ENCODE data around the gene SNRK. TPM values are rescaled to one million over a fixed set of nuclear protein-coding genes. Genes with fewer than 3 reads are reported as not detected.

Gene SNRK
- total RNA-seq, 1 experiment from 2014 or later = 25.4 TPM

GRCh38 chr3:43400167-43400566 lies 113.8 kb downstream of the SNRK start:
- ChIA-PET CTCF (no interaction called here), POLR2A (no interaction called here)
- no peak for TF ChIP-seq CTCF (IDR thresholded peaks at IDR 0.05; ENCODE audit: insufficient read depth in 1 of 2, low read depth in 1 of 2, low read length in 1 of 2, severe bottlenecking in 1 of 2, unreplicated experiment in 1 of 2)
- Mint-ChIP-seq H3K4me3 (ENCODE audit: unreplicated experiment) (no peak overlapping the region), H3K27me3 (ENCODE audit: insufficient read depth, unreplicated experiment) (no peaks in the 10 kb centered on the region), H3K9me3 (ENCODE audit: unreplicated experiment) (no peaks in the 10 kb centered on the region), H3K36me3 (ENCODE audit: insufficient read depth, unreplicated experiment) (no peaks in the 10 kb centered on the region), H3K27ac (ENCODE audit: unreplicated experiment) (no peak overlapping the region), H3K4me1 (ENCODE audit: low read depth, unreplicated experiment) (no peaks in the 10 kb centered on the region)
- 0 out of 2 replicates have a peak, but pooled peaks cover 7% of the 10 kb centered on the region for H3K4me1 ChIP-seq
- no peaks in the 10 kb centered on the region for H3K9me3 ChIP-seq
- BruUV-seq (replicated peaks) = no TSS peak
- intact Hi-C loops (cut with micrococcal nuclease; ENCODE audit: unreplicated experiment) = no loop called here
- no peak for DNase-seq
- no peaks in the 10 kb centered on the region for H3K36me3 ChIP-seq (ENCODE audit: control insufficient read depth, insufficient read depth, low read length)
- no peaks in the 10 kb centered on the region for H3K27me3 ChIP-seq (replicated peaks; ENCODE audit: control insufficient read depth, insufficient read depth, low read length)
- H3K4me3 ChIP-seq (ENCODE audit: low read depth, low read length) = no peak overlapping the region

Other genes starting within 250 kb of the SNRK start
- 9.1 and 10.1 TPM in 2 replicates for gene POMGNT2, start 180.5 kb upstream of the SNRK start, total RNA-seq (2022)

Data from Caco-2 (cell line).